ENCODE data around the gene SRRM4.

- TF ChIP-seq POLR2AphosphoS5 (IDR thresholded peaks at IDR 0.05; ENCODE audit: low read depth, low read length) (no peak), POLR2A (IDR thresholded peaks at IDR 0.05; ENCODE audit: low read depth, low read length) (no peak)
Measured at GRCh38 chr12:119052001-119052400, 70.7 kb downstream of the SRRM4 start.
